Loucy (cell line): ENCODE data around the gene ASPRV1.

Experiments used
- H2AFZ ChIP-seq: fragments of 200-600 bp; sonication (generic); 2 replicates; pipeline ENCODE4 v1.6.0; 2016; ENCODE audit warnings: antibody characterized with exemption, mild to moderate bottlenecking, low read length, moderate library complexity
- H3F3A ChIP-seq: fragments of 200-600 bp; 2 replicates; pipeline ENCODE4 v1.6.0; 2016; ENCODE audit warnings: antibody characterized with exemption, low read depth, mild to moderate bottlenecking
- H3K27me3 ChIP-seq: fragments of 200-600 bp; sonication (generic); 2 replicates; pipeline ENCODE4 v1.6.1; 2014; ENCODE audit warnings: low read length, mild to moderate bottlenecking; ENCODE audit not compliant: insufficient read depth, poor library complexity, severe bottlenecking
- H3K36me3 ChIP-seq: fragments of 200-600 bp; sonication (generic); 2 replicates; pipeline ENCODE4 v1.6.1; 2016; ENCODE audit warnings: low read length; ENCODE audit not compliant: insufficient read depth
- H3K4me1 ChIP-seq: fragments of 200-600 bp; sonication (generic); 2 replicates; pipeline ENCODE4 v1.5.1; 2014; ENCODE audit warnings: low read length, mild to moderate bottlenecking; ENCODE audit not compliant: insufficient read depth, poor library complexity, severe bottlenecking
- H3K4me2 ChIP-seq: fragments of 200-600 bp; sonication (generic); 2 replicates; pipeline ENCODE4 v1.6.0; 2014; ENCODE audit warnings: antibody characterized with exemption, low read length, low read depth, mild to moderate bottlenecking; ENCODE audit not compliant: poor library complexity, severe bottlenecking
- H3K4me3 ChIP-seq: fragments of 200-600 bp; sonication (generic); 2 replicates; pipeline ENCODE4 v1.5.1; 2014; ENCODE audit warnings: low read length, mild to moderate bottlenecking, mixed read lengths; ENCODE audit not compliant: poor library complexity, severe bottlenecking
- H3K79me2 ChIP-seq: fragments of 200-600 bp; sonication (generic); 2 replicates; pipeline ENCODE4 v1.6.1; 2014; ENCODE audit warnings: low read length; ENCODE audit not compliant: insufficient read depth
- H3K9ac ChIP-seq: fragments of 200-600 bp; sonication (generic); 2 replicates; pipeline ENCODE4 v1.6.0; 2014; ENCODE audit warnings: mild to moderate bottlenecking, low read depth, low read length, moderate library complexity; ENCODE audit not compliant: poor library complexity, severe bottlenecking
- H3K9me2 ChIP-seq: fragments of 200-600 bp; sonication (generic); replicated peaks from 2 replicates; pipeline ENCODE4 v1.6.1; 2016; ENCODE audit warnings: low read depth, low read length, mixed read lengths
- H3K9me3 ChIP-seq: fragments of 200-600 bp; sonication (generic); 2 replicates; pipeline ENCODE4 v1.6.1; 2014; ENCODE audit warnings: mild to moderate bottlenecking, antibody characterized with exemption, low read length, low read depth; ENCODE audit not compliant: insufficient read depth
- H4K20me1 ChIP-seq: fragments of 200-600 bp; sonication (generic); 2 replicates; pipeline ENCODE4 v1.6.0; 2014; ENCODE audit warnings: antibody characterized with exemption, low read length, mild to moderate bottlenecking; ENCODE audit not compliant: insufficient read depth, poor library complexity, severe bottlenecking
- EZH2phosphoT487 ChIP-seq: fragments of 200-600 bp; IDR thresholded peaks from 2 replicates; pipeline ENCODE4 v1.6.1; 2018; ENCODE audit warnings: antibody characterized with exemption, mild to moderate bottlenecking, moderate library complexity, borderline replicate concordance
- TF ChIP-seq, protein P1 (sequence below): fragments of 200-600 bp; sonication (generic); conservative IDR thresholded peaks from 2 replicates; pipeline ENCODE4 v1.5.1; 2014; ENCODE audit warnings: mild to moderate bottlenecking, antibody characterized with exemption, low read length

ASPRV1 gene

DNA sequence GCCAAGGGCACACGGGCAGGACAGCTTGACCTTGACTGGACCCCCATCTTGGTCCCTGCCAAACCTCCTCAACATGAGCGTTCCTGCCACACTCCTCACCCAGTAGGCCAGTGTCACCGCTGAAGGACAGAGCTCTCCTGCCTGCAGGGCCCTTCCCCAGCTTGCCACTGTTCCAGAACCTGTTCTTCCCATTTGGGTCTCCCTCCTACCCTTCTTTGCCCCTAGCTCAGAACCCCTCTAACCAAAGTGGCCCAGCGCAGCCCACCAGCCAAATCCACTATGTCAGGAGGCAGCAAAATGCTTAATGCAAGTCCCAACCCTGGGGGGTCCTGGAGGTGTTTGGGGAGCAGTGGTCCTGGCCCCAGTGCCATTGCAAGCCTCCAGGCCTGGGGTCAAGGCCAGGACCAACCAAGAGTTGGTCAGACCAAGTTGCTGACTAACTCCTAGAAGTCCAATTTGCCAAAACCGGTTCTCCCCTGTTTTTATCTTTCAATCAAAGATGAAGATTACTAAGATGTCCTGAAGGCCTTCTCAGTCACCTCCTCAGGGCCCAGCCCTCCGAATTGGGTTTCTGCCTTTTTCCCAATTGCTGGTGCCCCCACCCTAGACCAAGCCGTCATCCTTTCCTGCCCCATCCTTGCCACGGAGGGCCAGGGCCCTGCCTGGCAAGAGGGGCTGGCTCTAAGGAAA, 4.5 kb upstream of the ASPRV1 start:
- Histone ChIP-seq H3K79me2 (no peaks in the 10 kb centered on the region), H3K4me2 (no peak overlapping the region), H4K20me1 (no peaks in the 10 kb centered on the region), H3K4me1 (no peaks in the 10 kb centered on the region), H3K36me3 (no peaks in the 10 kb centered on the region), H3K9ac (no peak overlapping the region), H3K9me2 (no peaks in the 10 kb centered on the region), H2AFZ (no peak overlapping the region), H3K27me3 (no peaks in the 10 kb centered on the region), H3K4me3 (no peak overlapping the region), H3F3A (no peaks in the 10 kb centered on the region), H3K9me3 (no peaks in the 10 kb centered on the region)
- no peak for TF ChIP-seq EZH2phosphoT487
- TF ChIP-seq, protein P1, sequence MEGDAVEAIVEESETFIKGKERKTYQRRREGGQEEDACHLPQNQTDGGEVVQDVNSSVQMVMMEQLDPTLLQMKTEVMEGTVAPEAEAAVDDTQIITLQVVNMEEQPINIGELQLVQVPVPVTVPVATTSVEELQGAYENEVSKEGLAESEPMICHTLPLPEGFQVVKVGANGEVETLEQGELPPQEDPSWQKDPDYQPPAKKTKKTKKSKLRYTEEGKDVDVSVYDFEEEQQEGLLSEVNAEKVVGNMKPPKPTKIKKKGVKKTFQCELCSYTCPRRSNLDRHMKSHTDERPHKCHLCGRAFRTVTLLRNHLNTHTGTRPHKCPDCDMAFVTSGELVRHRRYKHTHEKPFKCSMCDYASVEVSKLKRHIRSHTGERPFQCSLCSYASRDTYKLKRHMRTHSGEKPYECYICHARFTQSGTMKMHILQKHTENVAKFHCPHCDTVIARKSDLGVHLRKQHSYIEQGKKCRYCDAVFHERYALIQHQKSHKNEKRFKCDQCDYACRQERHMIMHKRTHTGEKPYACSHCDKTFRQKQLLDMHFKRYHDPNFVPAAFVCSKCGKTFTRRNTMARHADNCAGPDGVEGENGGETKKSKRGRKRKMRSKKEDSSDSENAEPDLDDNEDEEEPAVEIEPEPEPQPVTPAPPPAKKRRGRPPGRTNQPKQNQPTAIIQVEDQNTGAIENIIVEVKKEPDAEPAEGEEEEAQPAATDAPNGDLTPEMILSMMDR, result no peak

DNA sequence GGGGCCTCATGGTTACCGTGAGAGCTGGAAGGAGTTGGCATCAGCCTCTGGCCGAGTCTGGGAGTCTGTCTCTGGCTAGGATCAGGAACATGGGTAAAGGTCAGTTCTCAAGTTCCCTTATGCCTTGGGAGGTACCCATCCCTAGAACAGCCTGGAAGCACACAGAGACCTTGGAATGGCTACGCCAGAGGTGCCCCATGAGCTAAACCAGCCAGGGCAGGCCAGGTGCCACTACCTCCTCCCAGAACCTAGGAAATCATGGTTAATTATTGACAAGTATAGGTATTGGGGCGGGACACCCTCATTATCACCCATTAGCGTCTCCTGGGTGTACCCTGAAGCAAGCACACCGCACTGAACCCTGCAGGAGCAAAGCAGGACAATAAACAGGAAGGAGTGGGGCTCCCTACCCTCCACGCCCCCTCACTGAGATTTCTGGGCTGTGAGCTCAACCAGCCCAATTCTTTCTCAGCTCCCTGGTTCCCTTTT, 3.0 kb upstream of the ASPRV1 start:
- Histone ChIP-seq H3K27me3 (no peaks in the 10 kb centered on the region), H3K4me3 (no peak overlapping the region), H3K36me3 (no peaks in the 10 kb centered on the region), H3F3A (no peaks in the 10 kb centered on the region), H3K79me2 (no peaks in the 10 kb centered on the region), H2AFZ (no peak overlapping the region), H3K4me2 (no peak overlapping the region), H4K20me1 (no peaks in the 10 kb centered on the region), H3K9me2 (no peaks in the 10 kb centered on the region), H3K4me1 (no peaks in the 10 kb centered on the region), H3K9me3 (no peaks in the 10 kb centered on the region), H3K9ac (no peak overlapping the region)
- TF ChIP-seq EZH2phosphoT487, result no peak
- TF ChIP-seq, protein P1, result no peak

DNA sequence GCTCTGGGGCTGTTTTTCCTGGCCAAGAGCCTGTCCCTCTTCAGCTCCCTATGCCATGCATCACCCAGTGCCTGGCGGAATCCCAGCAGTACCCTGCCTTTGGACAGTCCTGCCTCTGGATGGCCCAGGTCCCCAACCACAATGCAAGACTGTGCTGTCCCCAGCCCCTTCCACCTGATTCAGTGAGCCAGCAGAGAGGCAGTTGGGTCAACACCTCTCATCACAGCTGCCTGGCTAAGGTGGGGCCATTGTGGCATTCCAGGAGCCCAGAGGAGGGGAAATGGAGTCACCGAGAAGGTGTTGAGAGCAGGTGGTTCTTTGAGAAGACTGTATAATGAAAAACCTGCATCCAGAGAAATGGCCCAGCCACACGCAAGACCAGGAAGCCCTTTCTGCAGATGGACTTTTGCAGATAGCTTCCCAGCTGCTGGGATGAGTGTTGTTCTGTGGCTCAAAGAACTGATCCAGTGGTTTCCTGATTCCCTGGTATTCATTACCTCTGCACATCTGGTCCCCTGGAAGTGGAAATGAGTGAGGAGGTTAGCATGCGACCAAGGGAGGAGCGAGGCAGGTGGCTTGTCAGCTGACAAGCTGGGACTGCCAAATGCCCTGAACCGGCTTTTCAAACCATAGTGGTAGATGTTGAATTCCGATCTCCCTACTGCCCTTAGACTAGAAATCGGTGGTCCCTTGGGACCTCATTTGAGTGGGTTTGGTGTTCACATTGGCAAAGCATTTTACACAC, 1.7 kb upstream of the ASPRV1 start:
- Histone ChIP-seq H3F3A (no peaks in the 10 kb centered on the region), H3K9me3 (no peaks in the 10 kb centered on the region), H4K20me1 (no peaks in the 10 kb centered on the region), H3K27me3 (no peaks in the 10 kb centered on the region), H3K4me3 (no peak overlapping the region), H3K9me2 (no peaks in the 10 kb centered on the region), H3K4me2 (no peak overlapping the region), H3K79me2 (no peaks in the 10 kb centered on the region), H2AFZ (no peak overlapping the region), H3K4me1 (no peaks in the 10 kb centered on the region), H3K9ac (no peak overlapping the region), H3K36me3 (no peaks in the 10 kb centered on the region)
- TF ChIP-seq EZH2phosphoT487, result no peak
- TF ChIP-seq, protein P1, result no peak
